Measurements from ENCODE around the gene CYP26B1.

- TF ChIP-seq USF1 (IDR thresholded peaks at IDR 0.05) (no peak), REST (IDR thresholded peaks at IDR 0.05; ENCODE audit: low read depth) (0 out of 2 replicates have a peak, but pooled peaks have one; percentile 13), TAF1 (IDR thresholded peaks at IDR 0.05; ENCODE audit: low read depth) (no peak), CREB1 (IDR thresholded peaks at IDR 0.05; ENCODE audit: low read depth) (no peak), YY1 (IDR thresholded peaks at IDR 0.05; ENCODE audit: low read depth) (no peak)
Observed at GRCh38 chr2:72095364-72095763, 52.3 kb downstream of the CYP26B1 start.
